Osteocyte (in vitro differentiated cells): ENCODE measurements around the gene NRXN3. TPM values are rescaled to one million over a fixed set of nuclear protein-coding genes. Genes with fewer than 3 reads are reported as not detected.

Experiments
- DNase-seq: peaks from one replicate; pipeline ENCODE4 v3.0.0; 2021; ENCODE audit warnings: mixed read lengths; ENCODE audit not compliant: unreplicated experiment; ENCODE audit errors: extremely low spot score
- H3K27ac Mint-ChIP-seq: one replicate; pipeline ENCODE4 v1.8.0; 2021; ENCODE audit warnings: mild to moderate bottlenecking, mixed read lengths; ENCODE audit not compliant: unreplicated experiment
- H3K27me3 Mint-ChIP-seq: one replicate; pipeline ENCODE4 v1.8.0; 2021; ENCODE audit warnings: mixed read lengths; ENCODE audit not compliant: unreplicated experiment
- H3K36me3 Mint-ChIP-seq: one replicate; pipeline ENCODE4 v1.8.0; 2021; ENCODE audit warnings: mixed read lengths; ENCODE audit not compliant: unreplicated experiment
- H3K4me1 Mint-ChIP-seq: one replicate; pipeline ENCODE4 v1.8.0; 2021; ENCODE audit warnings: mixed read lengths; ENCODE audit not compliant: unreplicated experiment
- H3K4me3 Mint-ChIP-seq: one replicate; pipeline ENCODE4 v1.8.0; 2021; ENCODE audit warnings: mild to moderate bottlenecking, moderate library complexity, mixed read lengths; ENCODE audit not compliant: unreplicated experiment
- H3K9me3 Mint-ChIP-seq: one replicate; pipeline ENCODE4 v1.8.0; 2021; ENCODE audit warnings: mixed read lengths; ENCODE audit not compliant: unreplicated experiment
- total RNA-seq: library from RNA; stranded (reverse); gene quantifications from 2 replicates; pipeline ENCODE4 v1.2.1, GENCODE V29; 2021
- TF ChIP-seq, protein P1 (sequence below): fragments of 200-600 bp; sonication (generic); IDR thresholded peaks from 2 replicates; pipeline ENCODE4 v1.5.0; 2021; ENCODE audit warnings: antibody characterized with exemption, mild to moderate bottlenecking, moderate library complexity

NRXN3 gene
- total RNA-seq, 1 donor from 2014 or later, result 26.5 TPM

DNA sequence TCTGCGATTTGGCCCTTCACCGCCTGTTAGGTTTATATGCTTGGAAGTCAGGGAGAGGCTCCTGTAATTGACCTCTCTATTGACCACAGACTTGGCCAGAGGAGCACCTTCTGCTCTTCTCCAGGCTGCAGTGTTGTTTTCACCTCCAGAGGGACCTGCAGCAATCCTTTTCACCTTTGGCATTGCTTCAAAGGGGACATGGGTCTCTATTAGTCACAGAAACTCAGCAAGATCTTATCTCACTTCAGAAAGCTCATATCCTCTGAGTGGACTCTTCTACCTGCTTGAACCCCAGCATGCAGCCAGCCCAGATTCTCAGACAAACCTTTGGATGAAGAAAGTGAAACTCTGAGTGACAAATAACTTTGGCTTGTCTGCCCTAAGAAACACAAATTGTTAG, 339.3 kb downstream of the NRXN3 start:
- H3K36me3 Mint-ChIP-seq, result no peaks in the 10 kb centered on the region
- no peak overlapping the region for H3K27ac Mint-ChIP-seq
- no peaks in the 10 kb centered on the region for H3K4me1 Mint-ChIP-seq
- no peaks in the 10 kb centered on the region for H3K9me3 Mint-ChIP-seq
- no peak for DNase-seq
- TF ChIP-seq, protein P1, sequence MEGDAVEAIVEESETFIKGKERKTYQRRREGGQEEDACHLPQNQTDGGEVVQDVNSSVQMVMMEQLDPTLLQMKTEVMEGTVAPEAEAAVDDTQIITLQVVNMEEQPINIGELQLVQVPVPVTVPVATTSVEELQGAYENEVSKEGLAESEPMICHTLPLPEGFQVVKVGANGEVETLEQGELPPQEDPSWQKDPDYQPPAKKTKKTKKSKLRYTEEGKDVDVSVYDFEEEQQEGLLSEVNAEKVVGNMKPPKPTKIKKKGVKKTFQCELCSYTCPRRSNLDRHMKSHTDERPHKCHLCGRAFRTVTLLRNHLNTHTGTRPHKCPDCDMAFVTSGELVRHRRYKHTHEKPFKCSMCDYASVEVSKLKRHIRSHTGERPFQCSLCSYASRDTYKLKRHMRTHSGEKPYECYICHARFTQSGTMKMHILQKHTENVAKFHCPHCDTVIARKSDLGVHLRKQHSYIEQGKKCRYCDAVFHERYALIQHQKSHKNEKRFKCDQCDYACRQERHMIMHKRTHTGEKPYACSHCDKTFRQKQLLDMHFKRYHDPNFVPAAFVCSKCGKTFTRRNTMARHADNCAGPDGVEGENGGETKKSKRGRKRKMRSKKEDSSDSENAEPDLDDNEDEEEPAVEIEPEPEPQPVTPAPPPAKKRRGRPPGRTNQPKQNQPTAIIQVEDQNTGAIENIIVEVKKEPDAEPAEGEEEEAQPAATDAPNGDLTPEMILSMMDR, result no peak
- no peak overlapping the region for H3K4me3 Mint-ChIP-seq
- no peaks in the 10 kb centered on the region for H3K27me3 Mint-ChIP-seq

DNA sequence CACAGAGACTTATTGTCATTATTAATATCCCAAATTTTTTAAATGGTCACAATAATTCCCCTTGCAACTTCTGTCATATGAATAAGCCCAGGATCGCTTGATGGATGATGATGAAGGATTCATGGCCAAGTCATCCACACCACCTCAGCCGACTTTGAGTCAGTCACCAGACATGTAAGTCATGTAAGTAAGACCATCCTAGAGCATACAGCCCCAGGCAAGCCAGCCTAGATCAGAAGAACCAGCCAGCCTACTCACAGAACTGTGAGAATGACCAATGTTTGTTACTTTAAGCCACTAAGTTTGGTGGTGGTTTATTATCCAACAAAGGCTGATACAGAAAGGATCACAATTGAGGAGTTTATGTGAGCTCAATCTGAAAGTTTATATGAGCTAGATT, 341.8 kb downstream of the NRXN3 start:
- Mint-ChIP-seq H3K4me3 (no peak overlapping the region), H3K27me3 (no peaks in the 10 kb centered on the region), H3K36me3 (no peaks in the 10 kb centered on the region), H3K4me1 (no peaks in the 10 kb centered on the region), H3K9me3 (peaks cover 6% of the 10 kb centered on the region), H3K27ac (no peak overlapping the region)
- TF ChIP-seq, protein P1, result no peak
- DNase-seq, result no peak

DNA sequence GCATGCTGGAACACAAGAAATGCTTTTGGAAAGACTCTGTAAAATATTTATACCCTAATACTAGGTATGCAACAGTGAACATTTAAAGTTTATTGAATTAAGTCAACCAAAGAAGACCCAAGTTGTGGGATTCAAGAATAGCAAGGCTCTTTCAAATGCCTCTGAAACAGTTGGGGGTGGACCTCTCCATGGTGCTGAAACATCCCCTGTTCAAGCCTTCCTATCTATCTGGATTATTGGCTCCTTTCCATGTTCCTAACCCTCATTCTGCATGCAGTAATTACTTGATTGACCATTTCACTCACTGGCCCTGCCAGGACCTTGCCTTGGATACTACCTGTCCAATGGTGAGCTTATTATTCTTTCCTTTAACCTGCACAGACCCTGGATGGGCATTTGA, 349.7 kb downstream of the NRXN3 start:
- Mint-ChIP-seq H3K4me3 (no peak overlapping the region), H3K4me1 (no peaks in the 10 kb centered on the region), H3K9me3 (peaks cover 14% of the 10 kb centered on the region), H3K27ac (no peak overlapping the region), H3K36me3 (no peaks in the 10 kb centered on the region), H3K27me3 (no peaks in the 10 kb centered on the region)
- TF ChIP-seq, protein P1, result no peak
- no peak for DNase-seq

DNA sequence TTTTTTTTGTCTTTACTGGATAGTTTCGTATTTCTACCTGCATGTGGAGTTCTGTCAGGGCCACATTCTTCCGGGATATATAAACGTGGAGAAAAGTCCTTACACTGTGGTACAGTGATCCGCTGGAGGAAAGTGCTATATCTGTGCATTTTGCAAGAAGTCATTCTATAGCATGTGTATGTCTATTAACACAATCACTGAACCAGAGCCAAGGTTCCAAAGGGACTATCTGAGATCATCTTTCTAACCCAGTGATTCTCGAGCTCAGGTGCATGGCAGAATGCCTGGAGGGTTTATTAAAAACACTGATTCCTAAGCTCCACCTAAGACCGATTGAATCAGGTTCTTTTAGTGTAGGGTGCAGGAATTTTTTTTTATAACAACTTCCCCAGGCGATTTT, 354.0 kb downstream of the NRXN3 start:
- Mint-ChIP-seq H3K27ac (no peak overlapping the region), H3K4me3 (no peak overlapping the region), H3K27me3 (no peaks in the 10 kb centered on the region), H3K9me3 (peaks cover 11% of the 10 kb centered on the region), H3K4me1 (no peaks in the 10 kb centered on the region), H3K36me3 (no peaks in the 10 kb centered on the region)
- TF ChIP-seq, protein P1, result no peak
- no peak for DNase-seq

DNA sequence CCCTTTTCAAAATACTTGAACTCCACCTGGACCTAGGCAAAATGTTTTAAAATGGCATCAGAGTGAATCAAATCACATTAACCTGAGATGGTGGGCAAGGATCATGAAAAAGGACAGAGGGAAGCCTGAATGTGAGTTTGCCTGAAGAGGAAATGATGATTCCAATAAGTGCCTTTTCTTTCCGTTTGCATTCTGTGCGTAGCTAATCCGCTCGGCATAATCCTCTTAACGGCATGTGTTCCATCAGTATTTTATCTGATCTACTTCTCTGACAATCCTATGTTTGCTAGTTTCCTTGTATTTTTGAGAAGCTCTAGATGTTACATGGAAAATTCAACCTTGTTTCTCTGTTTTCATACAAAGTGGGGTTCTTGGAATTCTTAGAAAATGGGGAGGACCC, 354.6 kb downstream of the NRXN3 start:
- H3K4me3 Mint-ChIP-seq, result no peak overlapping the region
- H3K9me3 Mint-ChIP-seq, result peaks cover 11% of the 10 kb centered on the region
- no peak overlapping the region for H3K27ac Mint-ChIP-seq
- no peaks in the 10 kb centered on the region for H3K4me1 Mint-ChIP-seq
- TF ChIP-seq, protein P1, result no peak
- no peaks in the 10 kb centered on the region for H3K27me3 Mint-ChIP-seq
- no peaks in the 10 kb centered on the region for H3K36me3 Mint-ChIP-seq
- DNase-seq, result no peak
